AG04450 (cell line): ENCODE results near the gene SMAP1. TPM values are rescaled to one million over a fixed set of nuclear protein-coding genes. Genes with fewer than 3 reads are reported as not detected.
A peak's percentile ranks its signal among the peaks of the same experiment; 100 is the strongest.

Source experiments
- CTCF ChIA-PET: fragments of 300-600, 350-600 bp; formaldehyde crosslinking; extraction: SDS; loops from one replicate; lab custom pipeline; 2022; ENCODE audit warnings: antibody characterized with exemption, inconsistent platforms; lab: Charles Lee
- POLR2A ChIA-PET: fragments of 350-600 bp; formaldehyde crosslinking; extraction: SDS; loops from one replicate; lab custom pipeline; 2021; ENCODE audit warnings: antibody characterized with exemption, inconsistent platforms; lab: Yijun Ruan, JAX
- DNase-seq: peaks from one replicate; pipeline ENCODE4 v3.0.0-alpha.2; 2011; ENCODE audit warnings: low read depth, low spot score
- H3K27ac ChIP-seq: one replicate; pipeline ENCODE4 v1.5.1; 2012; ENCODE audit warnings: low read depth, low read length, control low read depth
- H3K27me3 ChIP-seq: one replicate; pipeline ENCODE4 v1.6.0; 2012; ENCODE audit warnings: low read length; ENCODE audit not compliant: control insufficient read depth, insufficient read depth
- H3K4me3 ChIP-seq: 2 replicates; pipeline ENCODE4 v1.5.1; 2011; ENCODE audit warnings: mild to moderate bottlenecking, low read depth, low read length, control low read depth
- H3K9me3 ChIP-seq: 2 replicates; pipeline ENCODE4 v1.5.1; 2012; ENCODE audit warnings: low read length; ENCODE audit not compliant: control insufficient read depth, insufficient read depth
- polyA plus RNA-seq: library from polyadenylated mRNA; depleted of rRNA; stranded (reverse); fragments of >200 nt; gene quantifications from 2 replicates; pipeline ENCODE4 v1.2.3, GENCODE V29; 2011
- TF ChIP-seq, protein P1 (sequence below): IDR thresholded peaks from 2 replicates; pipeline ENCODE4 v1.5.1; 2011; ENCODE audit warnings: low read depth, low read length, control low read depth, inconsistent platforms

Gene SMAP1
- polyA plus RNA-seq, 1 experiment: 25.0 TPM

- H3K27me3 ChIP-seq: no peaks in the 10 kb centered on the region
- H3K27ac ChIP-seq: no peak overlapping the region
- no peak for DNase-seq
- H3K4me3 ChIP-seq: no peak overlapping the region
- TF ChIP-seq, protein P1, sequence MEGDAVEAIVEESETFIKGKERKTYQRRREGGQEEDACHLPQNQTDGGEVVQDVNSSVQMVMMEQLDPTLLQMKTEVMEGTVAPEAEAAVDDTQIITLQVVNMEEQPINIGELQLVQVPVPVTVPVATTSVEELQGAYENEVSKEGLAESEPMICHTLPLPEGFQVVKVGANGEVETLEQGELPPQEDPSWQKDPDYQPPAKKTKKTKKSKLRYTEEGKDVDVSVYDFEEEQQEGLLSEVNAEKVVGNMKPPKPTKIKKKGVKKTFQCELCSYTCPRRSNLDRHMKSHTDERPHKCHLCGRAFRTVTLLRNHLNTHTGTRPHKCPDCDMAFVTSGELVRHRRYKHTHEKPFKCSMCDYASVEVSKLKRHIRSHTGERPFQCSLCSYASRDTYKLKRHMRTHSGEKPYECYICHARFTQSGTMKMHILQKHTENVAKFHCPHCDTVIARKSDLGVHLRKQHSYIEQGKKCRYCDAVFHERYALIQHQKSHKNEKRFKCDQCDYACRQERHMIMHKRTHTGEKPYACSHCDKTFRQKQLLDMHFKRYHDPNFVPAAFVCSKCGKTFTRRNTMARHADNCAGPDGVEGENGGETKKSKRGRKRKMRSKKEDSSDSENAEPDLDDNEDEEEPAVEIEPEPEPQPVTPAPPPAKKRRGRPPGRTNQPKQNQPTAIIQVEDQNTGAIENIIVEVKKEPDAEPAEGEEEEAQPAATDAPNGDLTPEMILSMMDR: no peak
- ChIA-PET CTCF (interaction anchor here (0.5 to 2.3 kb wide), 3 partner anchors 12 to 230 kb away, joined by 3 to 10 read pairs (median 3); no protein-coding TSS in a partner anchor), POLR2A (no interaction called here)
- no peaks in the 10 kb centered on the region for H3K9me3 ChIP-seq
These were observed 154.1 kb downstream of the SMAP1 start for GRCh38 chr6:70821751-70822150.

- ChIA-PET POLR2A (no interaction called here), CTCF (no interaction called here)
- no peak for DNase-seq
- TF ChIP-seq, protein P1: no peak
- Histone ChIP-seq H3K4me3 (no peak overlapping the region), H3K27ac (no peak overlapping the region), H3K9me3 (no peaks in the 10 kb centered on the region), H3K27me3 (no peaks in the 10 kb centered on the region)
These were observed 156.0 kb downstream of the SMAP1 start for GRCh38 chr6:70823651-70824050.

GRCh38 chr6:70831427-70831826 lies 163.7 kb downstream of the SMAP1 start:
- Histone ChIP-seq H3K9me3 (no peaks in the 10 kb centered on the region), H3K4me3 (no peak overlapping the region), H3K27me3 (no peaks in the 10 kb centered on the region), H3K27ac (no peak overlapping the region)
- no peak for DNase-seq
- TF ChIP-seq, protein P1: no peak
- CTCF ChIA-PET: interaction anchor here (0.6 kb wide), 1 partner anchor 146 kb away, joined by 3 read pairs; no protein-coding TSS in a partner anchor
- POLR2A ChIA-PET: no interaction called here

DNA sequence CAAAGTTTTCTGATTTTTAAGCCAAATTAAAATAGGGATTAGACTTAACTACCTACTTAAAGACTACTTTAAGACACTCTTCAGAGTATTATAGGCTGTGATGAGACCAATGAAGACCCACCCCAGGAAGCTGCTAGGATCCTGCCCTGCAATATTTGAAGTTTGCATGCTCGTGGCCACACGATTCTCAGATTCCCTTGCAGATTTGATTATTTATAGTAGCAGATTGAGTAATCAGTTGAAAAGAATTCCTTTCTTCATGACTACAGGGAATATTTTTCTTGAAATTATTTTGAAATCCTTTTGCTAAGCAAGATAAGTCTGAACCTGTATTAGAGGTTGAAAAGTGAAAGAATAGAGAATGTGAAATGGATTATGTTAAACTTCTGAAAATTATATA lies 166.8 kb downstream of the SMAP1 start:
- Histone ChIP-seq H3K9me3 (no peaks in the 10 kb centered on the region), H3K27me3 (no peaks in the 10 kb centered on the region), H3K27ac (no peak overlapping the region), H3K4me3 (no peak overlapping the region)
- TF ChIP-seq, protein P1: no peak
- DNase-seq: peak; percentile 21
- CTCF ChIA-PET: interaction anchor here (0.6 to 2.7 kb wide), 2 partner anchors 25 to 50 kb away, joined by 3 to 11 read pairs; no protein-coding TSS in a partner anchor
- POLR2A ChIA-PET: no interaction called here

GRCh38 chr6:70838907-70839285 lies 171.2 kb downstream of the SMAP1 start:
- TF ChIP-seq, protein P1: no peak
- no peak for DNase-seq
- Histone ChIP-seq H3K9me3 (no peaks in the 10 kb centered on the region), H3K4me3 (no peak overlapping the region), H3K27ac (no peak overlapping the region), H3K27me3 (no peaks in the 10 kb centered on the region)
- CTCF ChIA-PET: interaction anchor here (1.4 kb wide), 1 partner anchor 45 kb away, joined by 5 read pairs; no protein-coding TSS in a partner anchor
- POLR2A ChIA-PET: interaction anchor here (0.6 kb wide), 1 partner anchor 503 kb away, joined by 4 read pairs; no protein-coding TSS in a partner anchor
